Endothelial cell of umbilical vein (primary cell): ENCODE results near the gene SMAD7. TPM values are rescaled to one million over a fixed set of nuclear protein-coding genes. Genes with fewer than 3 reads are reported as not detected.

Source experiments
- BruUV-seq: library from RNA; stranded (reverse); fragments of 400-500 nt; replicated peaks from 2 replicates; lab custom pipeline; 2021; lab: Mats Ljungman, UMichigan
- CTCF ChIA-PET: fragments of 300-600, 350-600 bp; sonication (Branson Sonifier 250); formaldehyde crosslinking; loops from one replicate; lab custom pipeline; 2021; ENCODE audit warnings: antibody characterized with exemption, inconsistent platforms; lab: Charles Lee
- POLR2A ChIA-PET: fragments of 300-600, 350-600 bp; sonication (Branson Sonifier 250); formaldehyde crosslinking; loops from one replicate; lab custom pipeline; 2021; ENCODE audit warnings: antibody characterized with exemption, inconsistent platforms; lab: Charles Lee
- DNase-seq: peaks from one replicate; pipeline ENCODE4 v3.0.0-alpha.2; 2011; ENCODE audit warnings: low read depth, low spot score
- FAIRE-seq: peaks from 2 replicates; lab custom pipeline; 2011; peaks lifted over from hg19 to GRCh38; lab: Jason Lieb, UNC
- H2AFZ ChIP-seq: 2 replicates; pipeline ENCODE4 v1.6.0; 2012; ENCODE audit warnings: low read depth, low read length, control low read depth, inconsistent platforms
- H3K27ac ChIP-seq: 2 replicates; pipeline ENCODE4 v1.5.1; 2011; ENCODE audit warnings: low read depth, mild to moderate bottlenecking, control low read depth, low read length, moderate library complexity; ENCODE audit not compliant: insufficient read depth
- H3K27me3 ChIP-seq, 2 experiments: 2 replicates each; pipeline versions ENCODE4 v1.6.0 to v1.6.1; 2011; ENCODE audit warnings: low read length in 2 of 2, mixed read lengths in 1 of 2; ENCODE audit not compliant: control insufficient read depth in 2 of 2, insufficient read depth in 2 of 2
- H3K36me3 ChIP-seq, 2 experiments: 2 replicates in 1 of 2; 3 replicates in 1 of 2; pipeline ENCODE4 v1.5.1; 2011; ENCODE audit warnings: low read length in 2 of 2, mild to moderate bottlenecking in 1 of 2, moderate library complexity in 1 of 2; ENCODE audit not compliant: control insufficient read depth in 2 of 2, insufficient read depth in 2 of 2; ENCODE audit errors: extremely low read depth in 1 of 2
- H3K4me1 ChIP-seq: 3 replicates; pipeline ENCODE4 v1.5.1; 2011; ENCODE audit warnings: mild to moderate bottlenecking, low read length; ENCODE audit not compliant: control insufficient read depth, insufficient read depth; ENCODE audit errors: extremely low read depth
- H3K4me2 ChIP-seq: 2 replicates; pipeline ENCODE4 v1.6.1; 2011; ENCODE audit warnings: low read length, control low read depth, mixed read lengths; ENCODE audit not compliant: insufficient read depth
- H3K4me3 ChIP-seq, 3 experiments: fragments of 200-600 bp in 1 of 3; sonication (generic), shearing (Covaris generic) in 1 of 3; replicated peaks in 1 of 3; 2 replicates each; pipeline ENCODE4 v1.5.1; 2011 to 2016; ENCODE audit warnings: control low read depth in 3 of 3, low read length in 3 of 3, mild to moderate bottlenecking in 2 of 3, inconsistent platforms in 1 of 3, low read depth in 1 of 3, moderate library complexity in 1 of 3; ENCODE audit not compliant: insufficient read depth in 1 of 3
- H3K79me2 ChIP-seq: 2 replicates; pipeline ENCODE4 v1.6.0; 2012; ENCODE audit warnings: low read length, inconsistent platforms; ENCODE audit not compliant: control insufficient read depth, insufficient read depth
- H3K9ac ChIP-seq: replicated peaks from 2 replicates; pipeline ENCODE3; 2011; ENCODE audit warnings: low read length, control low read depth; ENCODE audit not compliant: insufficient read depth; ENCODE audit errors: extremely low read depth
- H3K9me1 ChIP-seq: replicated peaks from 3 replicates; pipeline ENCODE4 v1.6.0; 2011; ENCODE audit warnings: mild to moderate bottlenecking, low read length; ENCODE audit not compliant: control insufficient read depth, insufficient read depth; ENCODE audit errors: extremely low read depth
- H3K9me3 ChIP-seq: replicated peaks from 2 replicates; pipeline ENCODE4 v1.5.1; 2012; ENCODE audit warnings: low read length, inconsistent platforms; ENCODE audit not compliant: control insufficient read depth, insufficient read depth
- H4K20me1 ChIP-seq: replicated peaks from 2 replicates; pipeline ENCODE3; 2011; ENCODE audit warnings: mild to moderate bottlenecking, low read length; ENCODE audit not compliant: control insufficient read depth, insufficient read depth; ENCODE audit errors: extremely low read depth
- EZH2 ChIP-seq: IDR thresholded peaks from 2 replicates; pipeline ENCODE4 v1.6.1; 2012; ENCODE audit warnings: borderline replicate concordance, low read depth, mild to moderate bottlenecking, moderate library complexity, low read length, inconsistent platforms; ENCODE audit not compliant: severe bottlenecking
- FOS ChIP-seq: IDR thresholded peaks from 2 replicates; pipeline ENCODE4 v1.6.1; 2011; ENCODE audit warnings: mild to moderate bottlenecking, low read length, moderate library complexity, borderline replicate concordance; ENCODE audit not compliant: insufficient read depth
- GATA2 ChIP-seq: IDR thresholded peaks from 2 replicates; pipeline ENCODE4 v1.7.0; 2011; ENCODE audit warnings: low read depth, mild to moderate bottlenecking, moderate library complexity, mixed read lengths, low read length; ENCODE audit not compliant: insufficient read length, insufficient read depth
- JUN ChIP-seq: IDR thresholded peaks from 2 replicates; pipeline ENCODE4 v1.6.1; 2011; ENCODE audit warnings: borderline replicate concordance, low read depth; ENCODE audit not compliant: insufficient read length, insufficient read depth
- MYC ChIP-seq: IDR thresholded peaks from one replicate; pipeline ENCODE4 v1.6.1; 2011; ENCODE audit warnings: mild to moderate bottlenecking, low read depth, low read length
- POLR2A ChIP-seq: IDR thresholded peaks from 2 replicates; pipeline ENCODE4 v1.6.1; 2012; ENCODE audit warnings: low read depth, mild to moderate bottlenecking, control low read depth, low read length
- POLR2AphosphoS5 ChIP-seq: IDR thresholded peaks from 2 replicates; pipeline ENCODE4 v1.6.1; 2012; ENCODE audit warnings: low read depth, mild to moderate bottlenecking, control low read depth, low read length, moderate library complexity; ENCODE audit not compliant: insufficient read depth
- dilution Hi-C: fragments of 300-500 bp; cut with MboI; formaldehyde crosslinking; loops from one replicate; pipeline ENCODE4 v1.15.0; 2019; ENCODE audit warnings: low sequenced_read_pairs; ENCODE audit not compliant: extremely low pct_ligation_motif_present
- intact Hi-C: fragments of 100-400 bp; cut with micrococcal nuclease; formaldehyde crosslinking; loops from one replicate; pipeline ENCODE4 v1.10.0; 2022
- polyA plus RNA-seq, 4 experiments: library from polyadenylated mRNA; depleted of rRNA in 3 of 4; stranded (reverse) in 3 of 4; unstranded in 1 of 4; fragments of >200 nt; gene quantifications; 2 replicates each; pipeline versions ENCODE4 v1.2.1 to v1.2.3, GENCODE V29; 2011 to 2012; ENCODE audit warnings: missing spikeins in 1 of 4
- total RNA-seq: library from RNA; stranded (reverse); gene quantifications from 2 replicates; pipeline ENCODE4 v1.2.3, GENCODE V29; 2021
- TF ChIP-seq, protein P1 (sequence below), 2 donors: IDR thresholded peaks; 1 replicate in 1 of 2; 2 replicates in 1 of 2; pipeline ENCODE4 v1.5.1; 2011; ENCODE audit warnings: low read length in 2 of 2, mild to moderate bottlenecking in 2 of 2, moderate library complexity in 2 of 2, control low read depth in 1 of 2, inconsistent platforms in 1 of 2, low read depth in 1 of 2; ENCODE audit not compliant: insufficient read depth in 1 of 2; ENCODE audit errors: extremely low read depth in 1 of 2
- TF ChIP-seq, protein P2 (sequence below): IDR thresholded peaks from 2 replicates; pipeline ENCODE4 v1.6.1; 2011; ENCODE audit not compliant: insufficient read depth, insufficient read length

Gene SMAD7
- total and polyA plus RNA-seq, 2 donors (not counting 3 experiments of a cell fraction or from before 2014, with no cell fraction given): 3.6 to 8.0 TPM

DNA sequence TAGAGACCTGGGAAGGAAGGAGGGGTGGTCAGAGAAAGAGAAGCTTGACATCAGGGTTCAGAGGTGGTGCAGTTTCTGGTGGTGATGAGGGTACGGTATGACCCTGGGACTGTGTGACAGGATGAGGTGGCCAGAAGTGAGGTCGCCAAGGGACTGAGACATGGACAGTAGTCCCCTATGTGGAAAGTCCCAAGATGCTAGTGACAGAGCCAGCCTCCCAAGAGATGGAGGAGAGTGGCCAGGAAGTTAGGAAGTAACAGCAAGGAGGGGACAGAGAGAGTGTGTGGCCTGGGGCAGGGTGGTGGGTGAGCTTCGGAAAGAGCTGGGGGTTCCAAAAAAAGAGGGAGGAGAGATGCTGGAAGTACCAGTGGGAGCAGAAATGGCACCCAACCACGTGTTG lies 66.0 kb downstream of the SMAD7 start:
- Histone ChIP-seq H3K9me3 (no peaks in the 10 kb centered on the region), H3K9me1 (no peaks in the 10 kb centered on the region), H2AFZ (no peak overlapping the region), H3K4me1 (peaks cover 3% of the 10 kb centered on the region), H3K36me3 (no peaks in the 10 kb centered on the region), H3K9ac (no peak overlapping the region), H3K4me2 (no peak overlapping the region), H3K4me3 (no peak overlapping the region), H3K79me2 (no peaks in the 10 kb centered on the region), H3K27me3 (no peaks in the 10 kb centered on the region), H4K20me1 (no peaks in the 10 kb centered on the region), H3K27ac (no peak overlapping the region)
- POLR2A ChIA-PET: no interaction called here
- CTCF ChIA-PET: no interaction called here
- no peak for TF ChIP-seq JUN
- no peak for TF ChIP-seq POLR2AphosphoS5
- no peak for FAIRE-seq
- no TSS peak for BruUV-seq
- DNase-seq: no peak
- intact Hi-C loops (no loop called here), dilution Hi-C loops (no loop called here)

DNA sequence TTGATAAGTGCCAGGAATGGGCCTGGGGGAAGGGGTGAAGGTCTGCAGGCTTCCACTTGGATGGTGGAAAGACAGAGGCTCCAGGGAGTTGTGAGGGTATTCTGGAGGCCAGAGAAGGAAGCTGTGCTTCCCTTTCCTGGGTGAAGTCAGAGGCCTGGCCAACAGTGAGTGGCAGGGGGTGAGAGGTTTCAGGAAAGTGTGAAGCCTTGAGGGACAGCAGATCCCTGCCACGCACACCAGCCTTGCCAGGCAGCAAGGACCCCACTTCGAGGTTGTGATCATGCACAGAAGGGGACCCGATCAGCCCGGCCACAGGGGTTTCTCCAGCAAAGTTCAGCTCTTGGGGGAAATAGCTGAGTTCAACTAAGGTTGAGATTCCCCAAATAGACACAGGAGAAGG lies 66.5 kb downstream of the SMAD7 start:
- Histone ChIP-seq H3K4me2 (no peak overlapping the region), H3K4me3 (no peak overlapping the region), H3K9me3 (no peaks in the 10 kb centered on the region), H3K9me1 (no peaks in the 10 kb centered on the region), H3K27ac (no peak overlapping the region), H3K9ac (no peak overlapping the region), H3K27me3 (no peaks in the 10 kb centered on the region), H3K36me3 (no peaks in the 10 kb centered on the region), H4K20me1 (no peaks in the 10 kb centered on the region), H2AFZ (no peak overlapping the region), H3K4me1 (peaks cover 3% of the 10 kb centered on the region), H3K79me2 (no peaks in the 10 kb centered on the region)
- no peak for DNase-seq
- BruUV-seq: no TSS peak
- dilution Hi-C loops (no loop called here), intact Hi-C loops (no loop called here)
- CTCF ChIA-PET: no interaction called here
- POLR2A ChIA-PET: no interaction called here
- no peak for FAIRE-seq
- TF ChIP-seq POLR2AphosphoS5 (no peak), POLR2A (no peak), FOS (no peak), GATA2 (no peak), MYC (no peak), JUN (no peak), EZH2 (no peak)
- TF ChIP-seq, protein P1, sequence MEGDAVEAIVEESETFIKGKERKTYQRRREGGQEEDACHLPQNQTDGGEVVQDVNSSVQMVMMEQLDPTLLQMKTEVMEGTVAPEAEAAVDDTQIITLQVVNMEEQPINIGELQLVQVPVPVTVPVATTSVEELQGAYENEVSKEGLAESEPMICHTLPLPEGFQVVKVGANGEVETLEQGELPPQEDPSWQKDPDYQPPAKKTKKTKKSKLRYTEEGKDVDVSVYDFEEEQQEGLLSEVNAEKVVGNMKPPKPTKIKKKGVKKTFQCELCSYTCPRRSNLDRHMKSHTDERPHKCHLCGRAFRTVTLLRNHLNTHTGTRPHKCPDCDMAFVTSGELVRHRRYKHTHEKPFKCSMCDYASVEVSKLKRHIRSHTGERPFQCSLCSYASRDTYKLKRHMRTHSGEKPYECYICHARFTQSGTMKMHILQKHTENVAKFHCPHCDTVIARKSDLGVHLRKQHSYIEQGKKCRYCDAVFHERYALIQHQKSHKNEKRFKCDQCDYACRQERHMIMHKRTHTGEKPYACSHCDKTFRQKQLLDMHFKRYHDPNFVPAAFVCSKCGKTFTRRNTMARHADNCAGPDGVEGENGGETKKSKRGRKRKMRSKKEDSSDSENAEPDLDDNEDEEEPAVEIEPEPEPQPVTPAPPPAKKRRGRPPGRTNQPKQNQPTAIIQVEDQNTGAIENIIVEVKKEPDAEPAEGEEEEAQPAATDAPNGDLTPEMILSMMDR (IDR thresholded peaks at IDR 0.05; ENCODE audit: extremely low read depth in 1 of 2, insufficient read depth in 1 of 2, low read depth in 1 of 2, low read length in 2 of 2): no peak
- TF ChIP-seq, protein P2, sequence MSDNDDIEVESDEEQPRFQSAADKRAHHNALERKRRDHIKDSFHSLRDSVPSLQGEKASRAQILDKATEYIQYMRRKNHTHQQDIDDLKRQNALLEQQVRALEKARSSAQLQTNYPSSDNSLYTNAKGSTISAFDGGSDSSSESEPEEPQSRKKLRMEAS: no peak
